Memory B cell (primary cell): ENCODE results near the gene PDIK1L.

Experiments
- ATAC-seq: fragments of 150-1000 bp; cut with Tn5 transposase; 2 replicates; pipeline ENCODE4 v1.10.0; 2021; ENCODE audit warnings: low read depth, mild to moderate bottlenecking, moderate library complexity
- DNase-seq, 2 donors: peaks; one replicate each; pipeline ENCODE4 v3.0.0; 2022; ENCODE audit warnings: low spot score in 2 of 2
- H3K27ac Mint-ChIP-seq: one replicate; pipeline ENCODE4 v1.8.0; 2022; ENCODE audit warnings: mild to moderate bottlenecking, moderate library complexity, mixed read lengths
- H3K27me3 Mint-ChIP-seq: one replicate; pipeline ENCODE4 v1.8.0; 2022; ENCODE audit warnings: mixed read lengths
- H3K36me3 Mint-ChIP-seq: one replicate; pipeline ENCODE4 v1.8.0; 2022; ENCODE audit warnings: mild to moderate bottlenecking, mixed read lengths
- H3K4me1 Mint-ChIP-seq: one replicate; pipeline ENCODE4 v1.8.0; 2022; ENCODE audit warnings: mixed read lengths
- H3K4me3 Mint-ChIP-seq: one replicate; pipeline ENCODE4 v1.8.0; 2022; ENCODE audit warnings: mild to moderate bottlenecking, moderate library complexity, mixed read lengths
- H3K9me3 Mint-ChIP-seq: one replicate; pipeline ENCODE4 v1.8.0; 2022; ENCODE audit warnings: mixed read lengths

Gene PDIK1L

DNA sequence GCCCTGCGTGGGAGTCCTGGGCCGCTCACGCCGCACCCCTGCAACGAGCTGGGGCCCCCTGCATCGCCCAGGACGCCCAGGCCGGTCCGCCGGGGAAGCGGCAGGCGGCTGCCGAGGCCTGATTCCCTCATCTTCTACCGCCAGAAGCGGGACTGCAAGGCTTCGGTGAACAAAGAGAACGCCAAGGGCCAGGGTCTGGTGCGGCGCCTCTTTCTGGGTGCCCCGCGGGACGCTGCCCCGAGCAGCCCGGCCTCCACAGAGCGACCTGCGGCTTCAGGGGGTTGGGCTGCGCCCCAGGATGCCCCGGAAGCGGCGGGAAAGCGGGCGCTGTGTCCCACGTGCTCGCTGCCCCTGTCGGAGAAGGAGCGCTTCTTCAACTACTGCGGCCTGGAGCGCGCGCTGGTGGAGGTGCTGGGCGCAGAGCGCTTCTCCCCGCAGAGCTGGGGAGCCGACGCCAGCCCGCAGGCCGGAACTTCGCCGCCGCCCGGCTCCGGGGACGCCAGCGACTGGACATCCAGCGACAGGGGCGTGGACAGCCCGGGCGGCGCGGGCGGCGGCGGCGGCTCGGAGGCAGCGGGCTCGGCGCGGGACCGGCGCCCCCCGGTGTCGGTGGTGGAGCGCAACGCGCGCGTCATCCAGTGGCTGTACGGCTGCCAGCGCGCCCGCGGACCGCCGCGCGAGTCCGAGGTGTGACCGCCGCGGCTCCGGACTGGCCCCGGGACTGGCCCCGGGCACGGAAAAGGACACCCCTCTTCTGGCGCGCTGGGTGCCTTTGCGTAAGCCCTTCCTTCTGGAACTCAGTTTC lies 50.0 kb downstream of the PDIK1L start:
- peaks cover 9% of the 10 kb centered on the region for H3K4me1 Mint-ChIP-seq
- peak; percentile 17 to 56 for DNase-seq
- H3K27me3 Mint-ChIP-seq, result peaks cover 18% of the 10 kb centered on the region
- H3K4me3 Mint-ChIP-seq, result peak overlapping the region; percentile 56
- no peak overlapping the region for H3K27ac Mint-ChIP-seq
- peak; percentile 56 for ATAC-seq
- no peaks in the 10 kb centered on the region for H3K9me3 Mint-ChIP-seq
- no peaks in the 10 kb centered on the region for H3K36me3 Mint-ChIP-seq

DNA sequence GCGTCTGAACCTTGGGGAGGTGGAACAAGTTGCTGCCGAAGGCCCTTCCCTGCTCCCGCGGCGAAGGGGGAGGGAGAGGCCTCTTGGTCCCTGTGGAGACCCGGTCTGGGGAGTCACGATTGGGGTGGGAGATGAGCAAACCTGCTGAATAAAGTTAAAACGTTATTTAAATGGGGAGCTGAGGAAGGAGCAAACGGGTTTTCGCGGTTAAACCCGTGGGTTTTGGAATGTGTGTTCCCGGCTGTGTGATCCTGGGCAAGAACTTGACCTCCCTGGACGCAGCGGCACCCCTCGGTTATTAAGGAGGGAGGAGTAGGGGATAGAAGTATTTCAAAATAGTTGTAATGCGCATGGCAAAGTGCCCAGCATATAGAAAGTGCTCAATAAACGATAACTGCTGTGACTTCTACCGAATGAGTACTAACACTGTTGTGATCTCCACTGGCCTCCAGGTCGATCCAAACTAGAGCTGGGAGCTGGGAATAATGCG lies 50.6 kb downstream of the PDIK1L start:
- Mint-ChIP-seq H3K27me3 (peaks cover 18% of the 10 kb centered on the region), H3K36me3 (no peaks in the 10 kb centered on the region), H3K4me1 (peaks cover 9% of the 10 kb centered on the region), H3K9me3 (no peaks in the 10 kb centered on the region), H3K27ac (no peak overlapping the region), H3K4me3 (peak overlapping the region; percentile 56)
- ATAC-seq, result no peak
- no peak for DNase-seq

DNA sequence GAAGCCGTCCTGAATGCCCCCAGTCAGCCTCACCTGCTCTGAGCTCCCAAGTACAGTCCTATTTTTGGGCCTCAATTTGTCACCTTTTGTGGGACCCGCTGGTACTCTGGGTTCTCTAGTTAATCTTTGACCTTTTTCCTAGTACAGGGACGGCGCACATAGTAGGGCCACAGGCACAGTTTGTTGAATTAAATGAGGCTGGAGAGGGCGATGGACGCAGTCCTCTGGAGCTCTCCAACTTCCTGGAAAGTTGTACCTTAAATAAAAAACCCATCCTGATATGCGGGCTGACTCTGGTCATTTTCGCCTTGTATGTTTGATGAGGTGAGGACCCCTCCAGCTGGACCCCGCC lies 52.0 kb downstream of the PDIK1L start:
- H3K36me3 Mint-ChIP-seq, result no peaks in the 10 kb centered on the region
- H3K9me3 Mint-ChIP-seq, result no peaks in the 10 kb centered on the region
- ATAC-seq (no peak), DNase-seq (no peak)
- H3K27ac Mint-ChIP-seq, result no peak overlapping the region
- H3K4me1 Mint-ChIP-seq, result peaks cover 9% of the 10 kb centered on the region
- peak overlapping the region; percentile 52 for H3K4me3 Mint-ChIP-seq
- peaks cover 14% of the 10 kb centered on the region for H3K27me3 Mint-ChIP-seq

DNA sequence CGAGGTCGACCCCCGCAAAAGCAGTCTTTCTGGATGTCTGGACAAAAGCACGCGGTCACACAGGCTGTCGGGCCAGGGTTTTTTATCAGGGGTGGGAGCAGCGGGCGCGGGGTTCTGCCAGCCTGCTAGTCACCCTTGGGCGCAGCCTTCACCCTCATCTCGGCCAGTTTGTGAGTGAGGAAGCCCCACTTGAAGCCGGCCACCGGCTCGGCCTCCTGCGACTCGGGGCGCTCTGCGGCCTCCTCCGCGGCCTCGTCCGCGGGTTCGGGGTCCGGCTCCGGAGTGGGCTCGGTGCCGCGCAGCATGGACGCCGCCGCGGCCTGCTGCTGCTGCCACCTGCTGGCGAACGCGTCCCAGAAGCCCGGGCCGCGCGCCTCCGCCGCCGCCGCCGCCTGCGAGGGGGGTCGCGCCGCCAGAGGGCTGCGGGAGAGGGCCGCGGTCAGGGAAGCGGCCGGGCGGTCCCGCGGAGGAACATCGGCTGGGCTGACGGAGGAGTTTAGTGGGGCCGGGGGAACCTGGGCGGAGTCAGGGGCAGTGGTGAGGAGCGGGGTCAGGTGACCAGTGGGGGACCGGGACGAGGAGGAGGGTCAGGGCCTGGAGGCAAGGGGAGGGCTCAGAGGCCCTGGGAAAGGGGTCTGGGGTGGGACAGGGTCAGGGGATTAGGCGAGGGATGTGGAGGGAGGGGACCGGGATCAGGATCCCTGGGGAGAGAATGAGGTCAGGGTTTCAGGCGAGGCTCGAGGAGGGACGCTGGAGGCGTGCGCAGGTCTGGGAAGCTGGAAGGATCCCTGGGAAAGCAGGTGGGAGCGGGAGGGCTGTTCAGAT lies 52.6 kb downstream of the PDIK1L start:
- Mint-ChIP-seq H3K36me3 (no peaks in the 10 kb centered on the region), H3K4me1 (peaks cover 9% of the 10 kb centered on the region), H3K4me3 (peak overlapping the region; percentile 79), H3K9me3 (no peaks in the 10 kb centered on the region), H3K27ac (no peak overlapping the region), H3K27me3 (peaks cover 14% of the 10 kb centered on the region)
- DNase-seq (peak; percentile 64 to 80), ATAC-seq (peak; percentile 79)

DNA sequence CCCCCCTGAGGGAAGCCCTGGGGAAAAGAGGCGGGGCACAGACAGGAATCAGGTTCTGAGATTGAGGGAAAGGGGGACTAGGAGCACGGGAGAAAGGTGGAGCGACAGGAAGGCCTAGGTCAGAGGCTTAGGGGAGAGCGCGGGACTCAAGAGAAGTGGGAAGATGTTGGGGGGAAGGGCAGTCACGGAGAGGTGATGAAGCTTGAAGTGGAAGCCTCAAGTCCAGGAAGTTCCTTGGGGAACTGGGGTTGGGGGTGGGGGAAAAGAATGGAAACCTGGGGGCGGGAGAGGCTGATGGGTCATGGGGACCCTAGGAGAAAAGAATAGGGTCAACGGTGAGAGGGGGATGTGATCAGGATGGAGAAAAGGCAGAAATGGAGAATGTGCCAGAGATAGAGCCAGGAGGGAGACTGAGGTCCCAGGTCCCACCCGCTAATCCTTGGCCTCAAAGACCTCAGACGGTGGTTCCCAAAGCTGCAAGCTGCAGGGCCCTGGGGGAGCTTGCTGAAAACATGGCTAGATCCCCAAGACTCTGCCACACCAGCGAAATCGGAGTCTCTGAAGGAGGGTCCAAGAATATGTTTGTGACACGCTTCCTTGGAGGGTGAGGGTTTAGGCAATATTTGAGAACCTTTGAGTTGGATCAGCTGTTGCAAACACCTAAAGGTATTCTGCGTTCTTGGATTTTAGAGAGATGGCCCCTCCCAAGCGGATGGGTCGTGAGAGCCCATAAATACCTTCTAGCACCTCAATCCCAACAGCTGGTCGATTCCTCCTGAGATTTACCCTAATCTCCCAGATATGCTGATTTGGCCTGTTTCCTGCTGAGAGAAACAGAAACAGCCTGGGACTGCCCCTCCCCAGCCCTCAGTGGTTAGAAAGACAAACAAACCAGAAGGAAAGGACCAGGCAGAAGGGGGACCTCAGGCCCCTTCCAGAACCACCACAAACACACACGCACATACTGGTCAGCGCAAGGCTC lies 53.5 kb downstream of the PDIK1L start:
- DNase-seq (no peak), ATAC-seq (no peak)
- Mint-ChIP-seq H3K4me3 (peak overlapping the region; percentile 79), H3K27ac (no peak overlapping the region), H3K36me3 (no peaks in the 10 kb centered on the region), H3K9me3 (no peaks in the 10 kb centered on the region), H3K27me3 (peaks cover 11% of the 10 kb centered on the region), H3K4me1 (peaks cover 12% of the 10 kb centered on the region)

DNA sequence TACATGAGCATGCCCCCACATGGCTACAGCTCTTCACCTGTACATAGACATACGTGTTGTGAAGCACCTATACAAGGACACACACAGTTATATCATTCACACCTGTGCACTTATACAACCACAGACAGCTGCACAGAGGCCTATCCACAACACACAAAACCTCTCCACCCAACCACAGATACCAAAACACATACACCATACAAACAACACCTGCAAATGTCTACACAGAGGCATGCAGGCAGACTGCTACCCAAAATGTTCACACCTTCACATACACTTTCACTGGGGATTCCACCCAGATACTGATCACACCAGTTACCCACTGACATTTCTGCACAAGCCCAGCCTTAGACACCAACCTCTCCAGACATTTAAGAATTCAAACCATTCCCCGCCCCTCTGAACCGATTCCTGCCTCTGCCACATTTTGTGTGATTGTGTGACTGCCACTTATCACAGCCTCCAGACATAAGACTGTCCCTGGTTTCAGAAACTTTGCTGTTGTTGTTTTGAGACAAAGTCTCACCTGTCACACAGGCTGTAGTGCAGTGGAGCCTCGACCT lies 55.2 kb downstream of the PDIK1L start:
- no peak for ATAC-seq
- Mint-ChIP-seq H3K36me3 (no peaks in the 10 kb centered on the region), H3K9me3 (no peaks in the 10 kb centered on the region), H3K4me3 (no peak overlapping the region), H3K4me1 (peaks cover 21% of the 10 kb centered on the region), H3K27me3 (peaks cover 8% of the 10 kb centered on the region), H3K27ac (no peak overlapping the region)
- no peak for DNase-seq

DNA sequence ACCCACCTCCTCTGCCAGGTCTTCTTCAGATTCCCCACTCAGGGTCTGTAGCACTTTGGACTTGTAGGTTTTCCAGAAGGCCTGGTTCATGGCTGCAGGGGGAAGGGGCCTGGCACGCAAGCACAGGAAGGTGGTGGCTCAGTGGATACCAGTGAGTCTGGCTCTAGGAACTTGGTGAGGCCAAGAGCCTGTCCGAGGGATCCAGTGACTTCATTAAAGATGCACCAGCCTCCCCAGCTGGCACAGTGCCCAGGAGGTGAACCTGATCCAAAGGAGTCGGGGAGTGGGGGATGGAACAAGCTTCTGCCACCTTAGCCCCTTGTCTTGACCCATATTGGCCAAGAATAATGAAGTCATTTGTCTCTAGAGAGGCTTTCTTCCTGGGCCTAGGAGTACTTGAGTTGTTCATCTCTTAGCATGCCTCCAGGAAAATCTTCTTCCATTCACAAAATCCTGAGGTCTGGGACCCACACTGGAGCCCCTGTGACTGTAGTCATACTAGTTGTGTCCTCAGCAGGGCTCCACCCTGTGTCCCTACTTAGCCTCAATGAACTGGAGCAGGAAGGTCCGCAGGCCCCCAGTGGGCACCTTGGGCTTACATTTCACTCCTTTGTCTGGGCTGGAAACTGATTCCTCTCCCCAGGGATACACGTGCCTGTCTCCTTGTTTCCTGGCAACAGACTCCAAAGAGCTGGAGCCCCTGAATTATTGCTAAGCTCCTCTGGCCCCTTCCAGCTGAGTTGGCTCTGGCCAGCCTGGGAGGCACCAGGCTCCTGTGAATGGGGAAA lies 57.0 kb downstream of the PDIK1L start, which contains the start of gene C1orf232:
C1orf232 (minus strand) TSS at position 554 of the 788 bp plus-strand sequence; CDS start at position 90, 464 bp downstream.
- Mint-ChIP-seq H3K4me3 (peak within 1 kb of the TSS; percentile 95), H3K27ac (peak within 1 kb of the TSS; percentile 94), H3K36me3 (no peaks in the 10 kb centered on the region), H3K4me1 (peaks cover 19% of the 10 kb centered on the region), H3K9me3 (no peaks in the 10 kb centered on the region), H3K27me3 (peaks cover 5% of the 10 kb centered on the region)
- ATAC-seq (no peak), DNase-seq (no peak)

DNA sequence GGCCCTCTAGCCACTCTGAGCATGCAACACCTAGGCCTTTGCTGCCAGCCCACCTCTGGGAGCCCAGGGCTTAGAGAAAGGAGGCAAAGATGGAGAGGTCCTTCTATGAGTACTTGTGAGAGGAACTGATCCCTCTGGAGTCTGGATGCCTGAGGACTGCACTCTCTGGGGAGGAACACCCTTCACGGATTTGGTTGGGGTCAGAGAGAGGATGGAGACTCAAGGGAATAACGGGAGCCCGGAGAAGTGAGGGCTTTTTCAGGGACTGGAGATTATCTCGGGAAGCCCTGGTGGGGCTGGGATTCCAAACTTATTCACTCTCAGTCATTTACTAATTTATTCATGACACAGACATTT lies 57.6 kb downstream of the PDIK1L start:
- ATAC-seq (no peak), DNase-seq (no peak)
- Mint-ChIP-seq H3K27me3 (peaks cover 5% of the 10 kb centered on the region), H3K36me3 (no peaks in the 10 kb centered on the region), H3K4me1 (peaks cover 17% of the 10 kb centered on the region), H3K27ac (peak overlapping the region; percentile 94), H3K4me3 (peak overlapping the region; percentile 74), H3K9me3 (no peaks in the 10 kb centered on the region)

DNA sequence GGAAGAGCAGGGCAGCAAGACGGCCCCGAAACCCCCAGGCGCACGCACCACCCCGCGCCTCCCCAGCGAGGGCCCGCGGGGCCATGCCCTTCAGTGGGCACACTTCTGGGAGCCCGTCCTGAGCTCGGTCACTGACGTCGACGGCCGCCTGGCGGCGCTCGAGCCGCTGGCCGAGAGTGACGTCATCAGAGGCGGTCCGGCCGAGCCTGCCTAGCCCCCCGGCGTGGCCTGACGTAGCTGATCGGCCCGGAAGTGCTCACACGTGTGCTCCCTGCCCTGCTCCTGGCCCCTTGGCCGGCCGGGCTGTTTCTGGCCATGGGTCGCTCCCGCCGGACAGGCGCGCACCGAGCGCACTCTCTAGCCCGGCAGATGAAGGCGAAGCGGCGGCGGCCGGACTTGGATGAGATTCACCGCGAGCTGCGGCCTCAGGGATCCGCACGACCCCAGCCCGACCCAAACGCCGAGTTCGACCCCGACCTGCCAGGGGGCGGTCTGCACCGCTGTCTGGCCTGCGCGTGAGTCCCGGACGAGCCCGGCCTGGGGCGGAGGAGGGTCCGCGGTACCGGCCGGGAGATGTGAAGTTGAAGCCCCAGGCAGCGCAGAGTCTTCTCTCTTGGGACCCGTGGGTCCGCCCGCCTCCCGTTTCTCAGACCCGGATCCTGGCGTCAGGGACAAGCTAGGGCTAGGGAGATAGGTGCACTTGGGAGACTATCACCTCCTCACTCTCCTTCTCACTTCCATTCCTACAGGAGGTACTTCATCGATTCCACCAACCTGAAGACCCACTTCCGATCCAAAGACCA lies 58.2 kb downstream of the PDIK1L start, which contains the start of gene ZNF593:
ZNF593 (plus strand) TSS at position 240 of the 803 bp plus-strand sequence; CDS start at position 316, 76 bp downstream.
- H3K4me3 Mint-ChIP-seq, result peak within 1 kb of the TSS; percentile 95
- DNase-seq (peak; percentile 88 to 93), ATAC-seq (peak; percentile 94)
- H3K4me1 Mint-ChIP-seq, result peaks cover 13% of the 10 kb centered on the region
- H3K36me3 Mint-ChIP-seq, result no peaks in the 10 kb centered on the region
- no peaks in the 10 kb centered on the region for H3K9me3 Mint-ChIP-seq
- peaks cover 1% of the 10 kb centered on the region for H3K27me3 Mint-ChIP-seq
- H3K27ac Mint-ChIP-seq, result peak within 1 kb of the TSS; percentile 94

DNA sequence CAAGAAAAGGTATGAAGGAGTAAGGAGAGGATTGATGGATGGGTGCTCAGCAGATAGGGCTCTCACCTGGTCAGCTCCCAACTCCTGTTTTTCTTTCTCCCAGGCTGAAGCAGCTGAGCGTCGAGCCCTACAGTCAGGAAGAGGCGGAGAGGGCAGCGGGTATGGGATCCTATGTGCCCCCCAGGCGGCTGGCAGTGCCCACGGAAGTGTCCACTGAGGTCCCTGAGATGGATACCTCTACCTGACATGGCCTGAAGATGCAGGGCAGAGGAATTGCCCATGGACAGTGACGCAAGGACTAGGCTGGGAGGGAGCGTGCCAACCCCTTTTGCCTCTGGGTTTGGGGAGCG lies 58.8 kb downstream of the PDIK1L start:
- H3K27me3 Mint-ChIP-seq, result no peaks in the 10 kb centered on the region
- DNase-seq (no peak), ATAC-seq (no peak)
- no peaks in the 10 kb centered on the region for H3K36me3 Mint-ChIP-seq
- H3K4me3 Mint-ChIP-seq, result peak overlapping the region; percentile 95
- no peaks in the 10 kb centered on the region for H3K9me3 Mint-ChIP-seq
- peaks cover 11% of the 10 kb centered on the region for H3K4me1 Mint-ChIP-seq
- peak overlapping the region; percentile 94 for H3K27ac Mint-ChIP-seq

DNA sequence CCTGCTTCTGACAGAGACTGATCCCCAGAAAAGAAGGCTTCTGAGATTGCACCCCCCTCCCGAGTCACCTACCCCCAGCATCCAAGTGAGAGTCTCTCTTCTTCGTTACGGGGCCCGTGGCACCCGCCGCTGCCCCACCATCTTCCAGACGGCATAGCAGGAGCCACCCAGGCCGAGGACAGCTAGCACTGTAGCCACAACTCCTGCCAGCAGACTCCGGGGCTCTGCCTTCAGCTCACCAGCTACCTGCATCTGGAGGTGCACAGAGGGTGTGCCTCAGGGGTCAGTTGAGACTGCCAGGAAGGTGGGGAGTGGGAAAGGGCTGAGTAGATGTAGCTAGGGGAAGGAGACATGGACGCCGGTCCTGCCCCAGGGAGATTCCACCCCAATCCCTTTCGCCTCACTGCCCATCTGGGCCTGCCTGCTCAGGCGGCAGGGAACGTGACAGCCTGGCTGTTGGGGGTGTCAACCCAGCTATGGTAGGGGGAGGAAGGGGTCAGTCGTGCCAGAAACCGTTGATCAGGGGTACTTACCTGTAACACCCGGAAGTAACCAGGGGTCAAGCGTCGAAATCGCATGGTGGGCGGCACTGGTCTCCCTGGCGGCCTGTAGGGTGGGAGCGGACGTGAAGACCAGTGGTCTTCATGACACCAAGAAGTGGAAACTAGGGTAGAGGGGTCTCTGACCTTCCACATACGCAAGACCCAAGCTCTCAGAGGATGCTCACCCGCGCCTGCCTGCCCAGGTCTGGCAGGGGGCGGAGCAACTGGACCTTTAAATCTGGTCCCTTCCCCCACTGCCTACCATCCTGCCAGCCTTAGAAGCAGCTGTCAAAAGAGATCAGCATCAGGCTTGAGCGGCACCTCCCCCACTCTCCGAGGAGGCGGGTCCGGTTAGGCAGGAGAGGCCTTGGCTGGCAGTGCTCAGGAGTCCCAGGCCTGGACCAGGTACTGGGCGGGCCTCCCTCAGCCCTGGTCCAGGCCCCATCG lies 59.8 kb downstream of the PDIK1L start, which contains the start of gene ZNF593OS:
ZNF593OS (minus strand) TSS at position 749 of the 989 bp plus-strand sequence; CDS start at position 578, 171 bp downstream.
- Mint-ChIP-seq H3K4me1 (peaks cover 11% of the 10 kb centered on the region), H3K4me3 (peak within 1 kb of the TSS; percentile 95), H3K9me3 (no peaks in the 10 kb centered on the region), H3K36me3 (no peaks in the 10 kb centered on the region), H3K27ac (no peak within 1 kb of the TSS), H3K27me3 (no peaks in the 10 kb centered on the region)
- no peak for DNase-seq
- no peak for ATAC-seq
